ENCODE results near the gene TBPL1. TPM values are rescaled to one million over a fixed set of nuclear protein-coding genes. Genes with fewer than 3 reads are reported as not detected.
A peak's percentile ranks its signal among the peaks of the same experiment; 100 is the strongest.

TBPL1 gene
- total RNA-seq, 1 donor from 2014 or later, result 18.7 TPM

DNA sequence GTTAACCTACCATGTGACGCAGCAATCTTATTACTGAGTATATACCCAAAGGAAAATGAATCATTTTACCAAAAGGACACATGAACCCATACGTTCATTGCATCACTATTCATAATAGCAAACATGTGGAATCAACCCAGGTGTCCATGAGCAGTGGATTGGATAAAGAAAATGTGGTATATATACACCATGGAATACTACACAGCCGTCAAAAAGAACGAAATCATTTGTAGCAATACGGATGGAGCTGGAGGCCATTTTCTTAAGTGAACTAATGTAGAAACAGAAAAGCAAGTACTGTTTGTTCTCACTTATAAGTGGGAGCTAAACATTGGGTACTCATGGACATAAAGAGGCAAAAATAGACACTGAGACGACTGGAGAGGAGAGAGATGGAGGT, 44.2 kb downstream of the TBPL1 start:
- TF ChIP-seq, protein P1, sequence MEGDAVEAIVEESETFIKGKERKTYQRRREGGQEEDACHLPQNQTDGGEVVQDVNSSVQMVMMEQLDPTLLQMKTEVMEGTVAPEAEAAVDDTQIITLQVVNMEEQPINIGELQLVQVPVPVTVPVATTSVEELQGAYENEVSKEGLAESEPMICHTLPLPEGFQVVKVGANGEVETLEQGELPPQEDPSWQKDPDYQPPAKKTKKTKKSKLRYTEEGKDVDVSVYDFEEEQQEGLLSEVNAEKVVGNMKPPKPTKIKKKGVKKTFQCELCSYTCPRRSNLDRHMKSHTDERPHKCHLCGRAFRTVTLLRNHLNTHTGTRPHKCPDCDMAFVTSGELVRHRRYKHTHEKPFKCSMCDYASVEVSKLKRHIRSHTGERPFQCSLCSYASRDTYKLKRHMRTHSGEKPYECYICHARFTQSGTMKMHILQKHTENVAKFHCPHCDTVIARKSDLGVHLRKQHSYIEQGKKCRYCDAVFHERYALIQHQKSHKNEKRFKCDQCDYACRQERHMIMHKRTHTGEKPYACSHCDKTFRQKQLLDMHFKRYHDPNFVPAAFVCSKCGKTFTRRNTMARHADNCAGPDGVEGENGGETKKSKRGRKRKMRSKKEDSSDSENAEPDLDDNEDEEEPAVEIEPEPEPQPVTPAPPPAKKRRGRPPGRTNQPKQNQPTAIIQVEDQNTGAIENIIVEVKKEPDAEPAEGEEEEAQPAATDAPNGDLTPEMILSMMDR (IDR thresholded peaks at IDR 0.05), result no peak
- ATAC-seq (no peak), DNase-seq (no peak)
- no peaks in the 10 kb centered on the region for H3K36me3 ChIP-seq
- H3K27me3 ChIP-seq, result no peaks in the 10 kb centered on the region
- no peak overlapping the region for H3K27ac ChIP-seq
- H3K4me3 ChIP-seq, result no peak overlapping the region
- no peaks in the 10 kb centered on the region for H3K9me3 ChIP-seq
- intact Hi-C loops (cut with DNase I), result no loop called here
- no peaks in the 10 kb centered on the region for H3K4me1 ChIP-seq

DNA sequence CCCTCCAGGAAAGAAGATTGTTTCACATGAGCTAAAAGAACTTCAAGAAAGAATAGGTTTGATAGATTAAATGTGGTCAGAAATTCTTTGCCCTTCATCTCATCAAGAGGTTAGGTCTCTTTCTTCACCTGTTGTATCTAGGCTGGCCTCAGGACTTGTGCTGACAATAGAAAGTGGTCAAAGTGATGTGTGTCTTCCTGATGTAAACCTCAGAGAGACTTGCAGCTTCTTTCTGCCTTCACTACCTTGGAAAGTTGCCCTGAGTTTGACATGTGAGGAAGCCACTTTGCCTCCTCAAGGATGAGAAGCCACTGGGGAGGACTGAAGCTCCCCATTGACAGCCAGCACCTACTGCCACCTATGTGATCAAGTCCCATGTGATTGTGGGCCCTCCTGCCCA, 46.3 kb downstream of the TBPL1 start:
- H3K4me3 ChIP-seq, result no peak overlapping the region
- H3K36me3 ChIP-seq, result no peaks in the 10 kb centered on the region
- no peak for DNase-seq
- no peak overlapping the region for H3K27ac ChIP-seq
- intact Hi-C loops (cut with DNase I), result no loop called here
- H3K27me3 ChIP-seq, result no peaks in the 10 kb centered on the region
- H3K9me3 ChIP-seq, result no peaks in the 10 kb centered on the region
- TF ChIP-seq, protein P1 (IDR thresholded peaks at IDR 0.05), result no peak
- peaks cover 2% of the 10 kb centered on the region for H3K4me1 ChIP-seq
- no peak for ATAC-seq

- TF ChIP-seq, protein P1 (IDR thresholded peaks at IDR 0.05), result no peak
- ATAC-seq (no peak), DNase-seq (no peak)
- Histone ChIP-seq H3K4me1 (peaks cover 2% of the 10 kb centered on the region), H3K27ac (no peak overlapping the region), H3K27me3 (no peaks in the 10 kb centered on the region), H3K4me3 (no peak overlapping the region), H3K36me3 (no peaks in the 10 kb centered on the region), H3K9me3 (no peaks in the 10 kb centered on the region)
- intact Hi-C loops (cut with DNase I), result no loop called here
Observed at GRCh38 chr6:134000443-134000842, 47.4 kb downstream of the TBPL1 start.

GRCh38 chr6:134002821-134003220, 49.8 kb downstream of the TBPL1 start:
- no peaks in the 10 kb centered on the region for H3K27me3 ChIP-seq
- ATAC-seq (no peak), DNase-seq (no peak)
- H3K9me3 ChIP-seq, result no peaks in the 10 kb centered on the region
- H3K36me3 ChIP-seq, result no peaks in the 10 kb centered on the region
- intact Hi-C loops (cut with DNase I), result no loop called here
- no peak overlapping the region for H3K4me3 ChIP-seq
- TF ChIP-seq, protein P1 (IDR thresholded peaks at IDR 0.05), result no peak
- H3K4me1 ChIP-seq, result peaks cover 2% of the 10 kb centered on the region
- H3K27ac ChIP-seq, result no peak overlapping the region

- Histone ChIP-seq H3K9me3 (no peaks in the 10 kb centered on the region), H3K27me3 (no peaks in the 10 kb centered on the region), H3K27ac (no peak overlapping the region), H3K36me3 (no peaks in the 10 kb centered on the region), H3K4me1 (peaks cover 2% of the 10 kb centered on the region), H3K4me3 (no peak overlapping the region)
- TF ChIP-seq, protein P1 (IDR thresholded peaks at IDR 0.05), result no peak
- DNase-seq (no peak), ATAC-seq (peak; percentile 49)
- intact Hi-C loops (cut with DNase I), result no loop called here
Observed at GRCh38 chr6:134003542-134003951, 50.5 kb downstream of the TBPL1 start.

- Histone ChIP-seq H3K36me3 (no peaks in the 10 kb centered on the region), H3K27me3 (no peaks in the 10 kb centered on the region), H3K4me3 (no peak overlapping the region), H3K9me3 (no peaks in the 10 kb centered on the region), H3K27ac (no peak overlapping the region), H3K4me1 (peaks cover 2% of the 10 kb centered on the region)
- ATAC-seq (no peak), DNase-seq (no peak)
- intact Hi-C loops (cut with DNase I), result no loop called here
- TF ChIP-seq, protein P1 (IDR thresholded peaks at IDR 0.05), result no peak
Observed at GRCh38 chr6:134004714-134005113, 51.7 kb downstream of the TBPL1 start.
